Thyroid gland (tissue), 4 donors: ENCODE data around the gene SLC34A2. TPM values are rescaled to one million over a fixed set of nuclear protein-coding genes. Genes with fewer than 3 reads are reported as not detected.

Experiments used
- small RNA-seq: library from RNA; depleted of rRNA; stranded (forward); fragments of <200 nt; gene quantifications from one replicate; pipeline ENCODE3, GENCODE V24; 2016
- total RNA-seq, 4 donors: library from RNA; depleted of rRNA; stranded (reverse); fragments of >200 nt; gene quantifications; one replicate each; pipeline ENCODE4 v1.2.3, GENCODE V29; 2016

The SLC34A2 gene
- total RNA-seq, 4 donors from 2014 or later, result 2.1 to 88.3 (median 7.6) TPM

Small RNA genes within 50 kb of the gene (small RNA-seq; reads per million reads assigned to genes)
- not detected for gene AC092436.3
- gene MTND4LP22, result not detected
- not detected for gene RPS29P11

Other genes with a start within 250 kb of the SLC34A2 start
- gene SEL1L3, start 207.1 kb downstream of the SLC34A2 start, total RNA-seq, result 10 to 100 TPM; 18.5 to 81.4 (median 32.4) TPM